GM18526 (cell line): Measurements from ENCODE around the gene GNAL.

Experiments
- POLR2A ChIP-seq: IDR thresholded peaks from 3 replicates; pipeline ENCODE4 v1.6.1; 2011; ENCODE audit not compliant: insufficient read length; ENCODE audit errors: extremely low read depth

The GNAL gene

DNA sequence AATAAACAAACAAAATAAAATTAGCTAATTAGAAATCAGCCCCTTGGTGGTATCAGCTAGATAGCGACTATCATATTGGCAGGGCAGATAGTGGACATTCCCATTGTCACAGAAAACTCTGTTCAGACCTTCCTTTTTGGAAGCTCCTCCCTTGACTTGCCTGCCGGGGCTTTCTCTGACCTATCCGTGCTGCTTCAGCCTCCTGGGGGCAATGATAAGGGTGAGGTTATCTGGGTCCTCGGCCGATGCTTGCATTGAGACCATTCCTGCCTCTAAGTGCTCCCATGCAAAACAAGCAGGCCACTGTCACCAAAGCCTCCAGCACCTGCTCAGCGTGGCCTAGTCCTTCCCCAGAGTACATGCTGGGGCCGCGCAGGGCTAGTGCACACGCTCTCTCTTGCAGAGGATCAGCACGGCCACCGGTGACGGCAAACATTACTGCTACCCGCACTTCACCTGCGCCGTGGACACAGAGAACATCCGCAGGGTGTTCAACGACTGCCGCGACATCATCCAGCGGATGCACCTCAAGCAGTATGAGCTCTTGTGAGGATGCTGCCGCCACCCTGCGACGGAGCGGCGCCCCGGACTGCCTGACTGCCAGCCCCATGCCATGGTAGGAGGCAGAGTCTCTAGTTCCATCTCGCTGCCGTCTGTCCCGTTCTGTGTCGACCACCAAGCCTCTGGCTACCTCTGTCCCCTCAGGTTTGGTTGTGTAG, 191.7 kb downstream of the GNAL start:
- no peak for TF ChIP-seq POLR2A

DNA sequence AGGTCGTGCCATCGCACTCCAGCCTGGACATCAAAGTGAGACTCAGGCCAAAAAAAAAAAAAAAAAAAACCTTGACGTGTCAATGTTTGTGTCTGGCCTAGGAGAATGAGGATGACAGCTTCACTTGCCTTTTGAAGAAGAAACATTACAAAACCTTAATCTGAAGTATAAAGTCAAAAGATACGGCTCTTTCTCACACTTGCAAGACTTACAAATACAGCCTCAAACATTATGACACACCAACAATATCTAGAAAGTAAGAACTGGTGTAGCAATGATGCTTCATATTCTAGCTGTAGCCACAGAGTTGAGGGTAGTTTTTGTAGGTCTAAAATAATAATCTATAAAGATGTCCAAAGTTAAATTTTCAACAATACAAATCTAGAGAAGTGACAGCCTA, 193.6 kb downstream of the GNAL start:
- TF ChIP-seq POLR2A, result no peak

DNA sequence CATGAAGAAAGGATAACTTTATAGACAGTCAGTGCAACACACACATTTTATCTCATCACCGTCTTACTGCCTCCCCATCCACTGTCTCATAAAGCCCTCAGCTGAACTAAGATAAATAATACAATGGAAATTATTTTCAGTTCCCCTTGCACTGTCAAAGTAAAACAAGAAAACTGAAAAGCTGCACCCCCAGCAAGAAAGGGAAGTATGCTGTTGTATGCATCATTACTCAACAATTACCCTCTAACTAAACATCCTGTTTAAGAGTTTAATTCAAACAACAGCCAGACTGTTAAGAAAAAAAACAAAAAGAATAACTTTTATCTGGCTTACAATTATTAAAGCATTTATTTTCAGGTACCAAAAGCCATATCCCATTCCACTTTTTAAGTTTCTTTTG, 194.1 kb downstream of the GNAL start:
- no peak for TF ChIP-seq POLR2A

DNA sequence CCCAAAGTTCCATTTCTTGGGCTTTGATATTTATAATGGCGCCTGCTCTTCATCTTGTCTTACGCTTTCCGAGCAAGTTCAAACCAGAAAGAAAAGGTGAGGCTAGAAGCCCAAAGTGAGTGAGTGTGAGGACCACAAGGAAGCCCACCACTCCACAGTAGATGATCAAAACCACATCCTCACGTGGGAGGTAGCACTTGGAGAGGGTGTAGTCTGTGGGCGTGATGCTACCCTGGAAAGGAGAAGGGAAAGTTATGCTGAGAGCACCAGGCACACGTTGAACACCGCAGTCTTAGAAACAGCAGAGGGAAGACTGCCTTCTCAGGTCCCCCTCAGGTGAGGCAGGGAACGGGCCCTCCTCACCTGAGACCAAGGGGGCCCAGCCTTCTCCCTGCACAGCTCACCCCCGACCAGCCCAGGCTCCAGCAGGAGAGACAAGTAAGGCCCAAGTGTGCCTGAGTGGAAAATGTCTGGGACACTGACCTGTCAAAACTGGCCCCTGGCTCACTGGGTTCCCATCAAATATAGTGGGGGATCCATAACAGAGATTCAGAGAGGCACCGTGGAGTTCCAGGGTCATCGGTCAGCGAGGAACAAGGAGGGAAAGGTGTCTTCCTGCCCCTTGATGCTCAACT, 195.4 kb downstream of the GNAL start:
- no peak for TF ChIP-seq POLR2A

GRCh38 chr18:11885278-11885947, 196.3 kb downstream of the GNAL start:
- TF ChIP-seq POLR2A, result no peak

- TF ChIP-seq POLR2A, result no peak
Measured at GRCh38 chr18:11886577-11887110, 197.6 kb downstream of the GNAL start.

DNA sequence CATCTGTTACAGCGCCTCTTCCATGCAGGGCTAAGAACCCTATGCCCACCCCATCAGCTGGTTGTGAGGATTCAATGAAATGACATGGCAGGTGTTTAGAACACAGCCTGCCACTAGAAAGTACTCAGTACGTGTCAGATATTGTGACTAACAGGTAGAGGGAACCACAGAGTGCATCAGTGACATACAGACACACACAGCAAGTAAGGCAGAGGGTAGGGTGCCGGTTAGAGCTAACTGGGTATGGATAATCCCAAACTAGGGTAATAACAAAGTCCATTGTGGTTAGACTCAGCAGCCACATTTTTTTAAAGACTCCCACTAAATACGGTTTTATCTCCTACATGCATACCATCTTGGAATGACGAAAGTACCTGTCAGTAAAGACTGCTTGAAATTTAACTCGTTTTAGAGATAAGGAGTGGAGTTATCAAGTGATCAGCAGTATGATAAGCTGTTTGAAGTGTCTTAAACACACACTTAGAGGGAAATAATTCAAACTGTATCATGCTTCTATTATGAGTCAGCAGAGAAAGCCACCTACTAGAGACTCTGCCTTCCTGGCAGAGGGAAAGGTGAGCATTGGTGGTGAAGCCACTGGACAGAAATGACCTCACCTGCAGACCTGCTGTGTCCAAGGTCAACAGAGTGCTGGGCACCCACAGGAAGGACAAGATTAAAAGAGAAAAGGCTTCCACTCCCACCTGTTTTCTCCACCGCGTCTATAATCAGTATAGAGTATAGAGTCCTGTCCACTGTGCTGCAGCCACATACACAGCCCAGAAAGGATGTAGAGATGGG, 198.5 kb downstream of the GNAL start:
- TF ChIP-seq POLR2A, result no peak

DNA sequence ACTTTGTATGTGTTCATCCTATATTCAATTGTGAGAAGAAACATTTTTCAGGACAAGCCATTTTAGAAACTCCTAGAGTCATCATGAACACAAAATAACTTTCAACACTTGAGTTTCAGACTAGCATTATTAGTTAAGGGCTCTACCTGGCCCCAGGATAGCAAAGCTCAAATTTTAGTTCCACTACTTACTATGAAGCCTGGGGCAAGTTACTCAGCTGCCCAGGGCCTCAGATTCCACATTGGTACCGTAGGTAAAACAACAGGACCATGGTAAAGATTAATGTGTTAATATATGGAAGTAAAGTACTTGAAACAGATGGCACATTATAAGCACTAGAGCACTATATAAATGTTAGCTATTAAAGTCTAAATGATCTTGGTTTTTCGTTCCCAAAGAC, 199.7 kb downstream of the GNAL start:
- no peak for TF ChIP-seq POLR2A

DNA sequence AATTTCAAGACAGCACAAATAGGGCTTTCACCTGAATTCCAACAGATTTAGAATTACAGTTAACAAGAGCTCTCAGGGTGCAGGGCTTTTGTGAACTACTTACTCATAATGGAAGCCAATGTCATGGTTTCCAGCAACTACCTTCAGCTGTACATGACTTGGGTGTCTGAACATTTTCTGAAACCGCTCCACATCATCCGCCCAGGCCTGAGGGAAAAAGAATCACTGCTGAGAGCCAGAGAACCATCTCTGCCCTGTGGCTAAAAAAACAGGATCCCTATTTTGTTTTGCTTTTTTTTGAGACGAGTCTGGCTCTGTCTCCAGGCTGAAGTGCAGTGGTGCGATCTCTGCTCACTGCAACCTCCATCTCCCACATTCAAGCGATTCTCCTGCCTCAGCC, 200.2 kb downstream of the GNAL start:
- TF ChIP-seq POLR2A, result no peak

- no peak for TF ChIP-seq POLR2A
Measured at GRCh38 chr18:11891737-11892136, 202.7 kb downstream of the GNAL start.

- no peak for TF ChIP-seq POLR2A
Measured at GRCh38 chr18:11897781-11898180, 208.7 kb downstream of the GNAL start.

DNA sequence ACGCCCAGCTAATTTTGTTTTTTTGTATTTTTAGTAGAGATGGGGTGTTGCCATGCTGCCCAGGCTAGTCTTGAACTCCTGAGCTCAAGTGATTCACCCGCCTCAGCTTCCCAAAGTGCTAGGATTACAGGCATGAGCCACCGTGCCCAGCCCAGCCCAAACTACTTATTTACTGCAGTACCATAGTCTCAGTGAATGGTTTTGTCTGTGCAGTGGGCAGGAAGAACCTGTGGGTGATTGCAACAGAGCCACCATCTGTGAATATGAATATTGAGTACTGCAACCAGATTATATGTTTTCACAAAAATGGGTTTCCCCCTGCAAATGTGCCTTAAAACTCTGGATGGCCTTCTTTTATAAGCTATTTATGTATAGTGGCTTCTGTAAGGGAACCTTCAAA, 210.0 kb downstream of the GNAL start:
- no peak for TF ChIP-seq POLR2A

DNA sequence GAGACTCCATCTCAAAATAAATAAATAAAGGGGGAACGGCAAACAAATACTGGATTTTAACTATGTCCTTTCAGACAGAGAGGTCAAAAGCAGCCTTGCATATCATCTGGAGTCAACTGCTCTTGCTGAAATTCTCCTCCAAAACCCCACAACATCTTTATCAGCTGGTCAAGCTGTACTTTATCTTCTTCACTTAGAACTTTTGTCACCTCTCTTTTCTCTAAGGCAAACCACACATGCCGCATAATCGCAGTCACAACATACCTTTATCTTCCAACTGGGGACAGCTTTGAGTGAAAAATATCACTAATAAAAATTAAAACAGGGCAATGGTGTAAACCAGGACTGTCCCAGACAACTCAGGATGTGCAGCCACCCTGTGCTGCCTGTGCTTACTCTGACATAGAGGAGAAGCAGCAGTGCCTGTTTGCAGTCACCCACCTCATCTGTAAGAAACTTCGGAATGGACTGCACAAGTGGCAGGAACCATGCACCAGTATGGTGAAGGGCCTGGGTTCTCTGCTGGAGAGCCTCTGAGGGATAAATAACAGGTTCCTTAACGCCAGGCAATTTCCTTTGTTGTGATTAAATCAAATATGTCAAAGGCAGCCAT, 212.9 kb downstream of the GNAL start:
- TF ChIP-seq POLR2A, result no peak

DNA sequence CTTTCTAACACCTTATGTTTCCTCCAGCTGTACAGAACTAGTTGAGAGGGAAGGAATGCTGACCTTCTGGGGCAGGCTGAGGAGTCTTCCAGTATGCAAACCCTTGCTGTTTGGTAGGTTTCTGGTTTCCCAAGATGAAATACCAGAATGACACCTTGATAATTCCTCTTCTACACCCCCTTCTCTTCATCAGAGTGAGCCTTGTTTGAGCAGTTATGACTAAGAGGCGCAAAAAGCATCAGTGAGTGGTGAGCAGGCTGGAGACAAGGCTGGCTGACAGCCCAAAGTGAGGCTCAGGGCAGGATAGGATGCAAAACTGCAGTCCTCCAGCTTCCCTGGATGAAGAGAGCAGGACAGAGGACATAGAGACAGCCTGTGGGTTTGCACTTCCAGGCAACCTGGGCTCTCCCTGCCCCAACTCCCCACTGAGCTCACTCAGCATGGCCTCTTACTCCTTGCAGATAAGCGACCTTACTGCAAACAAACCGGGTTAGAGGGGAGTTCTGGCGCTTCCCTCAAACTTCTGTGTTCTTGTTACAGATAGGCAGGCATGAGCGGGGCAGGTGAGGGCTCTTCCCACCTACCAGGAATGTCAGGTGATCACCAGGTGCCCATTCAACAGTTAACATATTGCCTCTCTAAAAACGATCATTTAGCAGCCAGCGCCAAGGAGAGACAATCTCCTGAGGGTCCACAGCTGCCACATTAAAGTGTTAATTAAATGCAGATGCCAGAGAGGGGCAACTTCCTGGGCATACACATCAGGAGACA, 213.6 kb downstream of the GNAL start:
- TF ChIP-seq POLR2A, result no peak
